ENCODE data around the gene HIRA. TPM values are rescaled to one million over a fixed set of nuclear protein-coding genes. Genes with fewer than 3 reads are reported as not detected.

HIRA gene
- total and polyA plus RNA-seq, 9 of the 15 experiments (the other 6 are each of a cell fraction or from before 2014, with no cell fraction given): 0.96 to 132 (median 58.4) TPM

DNA sequence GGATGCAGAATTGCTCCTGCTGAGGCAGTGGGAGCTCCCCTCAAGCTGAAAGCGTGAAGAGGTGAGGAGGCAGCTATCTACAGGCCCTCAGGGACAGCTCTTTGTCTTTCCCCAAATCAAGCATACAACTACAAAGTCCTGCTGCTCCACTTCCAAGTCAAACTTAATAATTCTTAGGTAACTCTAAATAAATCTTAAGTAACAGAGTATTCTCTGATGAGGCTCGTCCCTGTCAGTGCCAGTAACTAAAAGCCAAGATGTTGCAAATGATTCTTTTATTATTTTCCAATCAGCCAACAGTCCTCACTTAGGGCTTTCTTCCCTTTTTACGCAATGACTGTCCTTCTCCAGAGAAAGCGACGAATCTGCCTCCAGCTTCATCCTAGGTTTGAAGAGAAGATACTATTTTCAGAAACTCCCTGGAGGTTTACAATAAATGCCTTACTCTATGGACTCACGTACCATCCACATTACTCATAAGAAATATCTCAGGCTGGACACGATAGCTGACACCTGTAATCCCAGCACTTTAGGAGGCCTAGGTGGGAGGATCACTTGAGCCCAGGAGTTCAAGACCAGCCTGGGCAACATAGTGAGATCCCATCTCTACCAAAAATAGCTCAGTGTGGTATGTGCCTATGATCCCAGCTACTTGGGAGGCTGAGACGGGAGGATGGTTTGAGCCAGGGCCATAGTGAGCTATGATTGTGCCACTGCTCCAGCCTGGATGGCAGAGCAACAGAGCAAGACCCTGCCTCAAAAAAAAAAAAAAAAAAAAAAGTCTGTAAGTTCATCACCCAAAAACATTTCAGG, 19.0 kb upstream of the HIRA start (continued):
- TF ChIP-seq, protein P1, sequence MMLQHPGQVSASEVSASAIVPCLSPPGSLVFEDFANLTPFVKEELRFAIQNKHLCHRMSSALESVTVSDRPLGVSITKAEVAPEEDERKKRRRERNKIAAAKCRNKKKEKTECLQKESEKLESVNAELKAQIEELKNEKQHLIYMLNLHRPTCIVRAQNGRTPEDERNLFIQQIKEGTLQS (IDR thresholded peaks at IDR 0.05): no peak
- TF ChIP-seq, protein P1 (CRISPR knock-in tag; conservative IDR thresholded peaks at IDR 0.05): no peak
- TF ChIP-seq, protein P2, sequence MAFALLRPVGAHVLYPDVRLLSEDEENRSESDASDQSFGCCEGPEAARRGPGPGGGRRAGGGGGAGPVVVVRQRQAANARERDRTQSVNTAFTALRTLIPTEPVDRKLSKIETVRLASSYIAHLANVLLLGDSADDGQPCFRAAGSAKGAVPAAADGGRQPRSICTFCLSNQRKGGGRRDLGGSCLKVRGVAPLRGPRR (CRISPR knock-in tag; IDR thresholded peaks at IDR 0.05): peak; percentile 70; the same call in 1 of the 2 replicates
- no peak for TF ChIP-seq ZNF395 (CRISPR knock-in tag; IDR thresholded peaks at IDR 0.05)
- TF ChIP-seq ZNF318 (IDR thresholded peaks at IDR 0.05; ENCODE audit: borderline replicate concordance in 1 of 2, low read depth in 1 of 2): no peak
- TF ChIP-seq, protein P3, sequence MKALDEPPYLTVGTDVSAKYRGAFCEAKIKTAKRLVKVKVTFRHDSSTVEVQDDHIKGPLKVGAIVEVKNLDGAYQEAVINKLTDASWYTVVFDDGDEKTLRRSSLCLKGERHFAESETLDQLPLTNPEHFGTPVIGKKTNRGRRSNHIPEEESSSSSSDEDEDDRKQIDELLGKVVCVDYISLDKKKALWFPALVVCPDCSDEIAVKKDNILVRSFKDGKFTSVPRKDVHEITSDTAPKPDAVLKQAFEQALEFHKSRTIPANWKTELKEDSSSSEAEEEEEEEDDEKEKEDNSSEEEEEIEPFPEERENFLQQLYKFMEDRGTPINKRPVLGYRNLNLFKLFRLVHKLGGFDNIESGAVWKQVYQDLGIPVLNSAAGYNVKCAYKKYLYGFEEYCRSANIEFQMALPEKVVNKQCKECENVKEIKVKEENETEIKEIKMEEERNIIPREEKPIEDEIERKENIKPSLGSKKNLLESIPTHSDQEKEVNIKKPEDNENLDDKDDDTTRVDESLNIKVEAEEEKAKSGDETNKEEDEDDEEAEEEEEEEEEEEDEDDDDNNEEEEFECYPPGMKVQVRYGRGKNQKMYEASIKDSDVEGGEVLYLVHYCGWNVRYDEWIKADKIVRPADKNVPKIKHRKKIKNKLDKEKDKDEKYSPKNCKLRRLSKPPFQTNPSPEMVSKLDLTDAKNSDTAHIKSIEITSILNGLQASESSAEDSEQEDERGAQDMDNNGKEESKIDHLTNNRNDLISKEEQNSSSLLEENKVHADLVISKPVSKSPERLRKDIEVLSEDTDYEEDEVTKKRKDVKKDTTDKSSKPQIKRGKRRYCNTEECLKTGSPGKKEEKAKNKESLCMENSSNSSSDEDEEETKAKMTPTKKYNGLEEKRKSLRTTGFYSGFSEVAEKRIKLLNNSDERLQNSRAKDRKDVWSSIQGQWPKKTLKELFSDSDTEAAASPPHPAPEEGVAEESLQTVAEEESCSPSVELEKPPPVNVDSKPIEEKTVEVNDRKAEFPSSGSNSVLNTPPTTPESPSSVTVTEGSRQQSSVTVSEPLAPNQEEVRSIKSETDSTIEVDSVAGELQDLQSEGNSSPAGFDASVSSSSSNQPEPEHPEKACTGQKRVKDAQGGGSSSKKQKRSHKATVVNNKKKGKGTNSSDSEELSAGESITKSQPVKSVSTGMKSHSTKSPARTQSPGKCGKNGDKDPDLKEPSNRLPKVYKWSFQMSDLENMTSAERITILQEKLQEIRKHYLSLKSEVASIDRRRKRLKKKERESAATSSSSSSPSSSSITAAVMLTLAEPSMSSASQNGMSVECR (CRISPR knock-in tag; IDR thresholded peaks at IDR 0.05): no peak
- TF ChIP-seq ZFP1 (CRISPR knock-in tag; IDR thresholded peaks at IDR 0.05): 0 out of 2 replicates have a peak, but pooled peaks have one; percentile 30
